Keratinocyte (primary cell): ENCODE measurements around the gene MRPL53. TPM values are rescaled to one million over a fixed set of nuclear protein-coding genes. Genes with fewer than 3 reads are reported as not detected.
A peak's percentile ranks its signal among the peaks of the same experiment; 100 is the strongest.

Source experiments
- DNase-seq: peaks from one replicate; pipeline ENCODE4 v3.0.0-alpha.2; 2011; ENCODE audit warnings: low read depth, missing footprints, low spot score
- FAIRE-seq: peaks from 2 replicates; lab custom pipeline; 2011; peaks lifted over from hg19 to GRCh38; lab: Jason Lieb, UNC
- H2AFZ ChIP-seq: 2 replicates; pipeline ENCODE4 v1.6.0; 2012; ENCODE audit warnings: low read length, control low read depth, inconsistent platforms; ENCODE audit not compliant: control insufficient read depth
- H3K27ac ChIP-seq: 2 replicates; pipeline ENCODE4 v1.5.1; 2011; ENCODE audit warnings: low read length; ENCODE audit not compliant: control insufficient read depth, insufficient read depth
- H3K27me3 ChIP-seq: 3 replicates; pipeline ENCODE4 v1.6.0; 2011; ENCODE audit warnings: low read length; ENCODE audit not compliant: control insufficient read depth, insufficient read depth; ENCODE audit errors: extremely low read depth
- H3K36me3 ChIP-seq, 2 experiments: 2 replicates in 1 of 2; 3 replicates in 1 of 2; pipeline ENCODE4 v1.5.1; 2011; ENCODE audit warnings: low read length in 2 of 2, mild to moderate bottlenecking in 1 of 2; ENCODE audit not compliant: control insufficient read depth in 2 of 2, insufficient read depth in 2 of 2; ENCODE audit errors: extremely low read depth in 1 of 2
- H3K4me1 ChIP-seq: 3 replicates; pipeline ENCODE4 v1.5.1; 2011; ENCODE audit warnings: low read length; ENCODE audit not compliant: control insufficient read depth, insufficient read depth; ENCODE audit errors: extremely low read depth
- H3K4me2 ChIP-seq: 3 replicates; pipeline ENCODE4 v1.6.0; 2011; ENCODE audit warnings: low read depth, low read length; ENCODE audit not compliant: control insufficient read depth, insufficient read depth; ENCODE audit errors: extremely low read depth
- H3K4me3 ChIP-seq, 3 experiments: fragments of 200-600 bp in 1 of 3; sonication (generic) in 1 of 3; 2 replicates in 2 of 3; 3 replicates in 1 of 3; pipeline ENCODE4 v1.5.1; 2011 to 2016; ENCODE audit warnings: low read length in 3 of 3, mild to moderate bottlenecking in 3 of 3, control low read depth in 2 of 3, inconsistent platforms in 1 of 3, low read depth in 1 of 3, mixed read lengths in 1 of 3, mixed run types in 1 of 3, moderate library complexity in 1 of 3; ENCODE audit not compliant: control insufficient read depth in 2 of 3, insufficient read depth in 2 of 3; ENCODE audit errors: extremely low read depth in 1 of 3
- H3K79me2 ChIP-seq: 2 replicates; pipeline ENCODE4 v1.6.0; 2012; ENCODE audit warnings: low read length; ENCODE audit not compliant: control insufficient read depth, insufficient read depth
- H3K9ac ChIP-seq: 3 replicates; pipeline ENCODE4 v1.6.0; 2011; ENCODE audit warnings: low read length; ENCODE audit not compliant: control insufficient read depth, insufficient read depth; ENCODE audit errors: extremely low read depth
- H3K9me1 ChIP-seq: 3 replicates; pipeline ENCODE4 v1.6.0; 2011; ENCODE audit warnings: low read length; ENCODE audit not compliant: control insufficient read depth, insufficient read depth; ENCODE audit errors: extremely low read depth
- H3K9me3 ChIP-seq: 2 replicates; pipeline ENCODE4 v1.5.1; 2012; ENCODE audit warnings: low read depth, low read length; ENCODE audit not compliant: control insufficient read depth
- H4K20me1 ChIP-seq: 3 replicates; pipeline ENCODE4 v1.6.0; 2011; ENCODE audit warnings: low read length; ENCODE audit not compliant: control insufficient read depth, insufficient read depth; ENCODE audit errors: extremely low read depth
- CTCF ChIP-seq, 3 experiments: IDR thresholded peaks in 1 of 3; conservative IDR thresholded peaks in 1 of 3; optimal IDR thresholded peaks in 1 of 3; 2 replicates in 2 of 3; 3 replicates in 1 of 3; pipeline versions ENCODE3 to v1.5.1; 2011; ENCODE audit warnings: low read length in 3 of 3, mild to moderate bottlenecking in 3 of 3, moderate library complexity in 2 of 3, control low read depth in 1 of 3, inconsistent platforms in 1 of 3; ENCODE audit not compliant: insufficient read depth in 2 of 3; ENCODE audit errors: extremely low read depth in 1 of 3
- EZH2 ChIP-seq: IDR thresholded peaks from one replicate; pipeline ENCODE4 v1.6.1; 2012; ENCODE audit warnings: inconsistent platforms, mild to moderate bottlenecking, low read length, moderate library complexity
- dilution Hi-C: fragments of 300-500 bp; cut with MboI; formaldehyde crosslinking; loops from one replicate; pipeline ENCODE4 v1.7.0; 2020; ENCODE audit warnings: low sequenced_read_pairs; ENCODE audit not compliant: extremely low pct_ligation_motif_present
- polyA plus RNA-seq, 5 experiments: library from polyadenylated mRNA; depleted of rRNA in 3 of 5; stranded (reverse) in 3 of 5; stranded (forward) in 1 of 5; unstranded in 1 of 5; fragments of >200 nt; gene quantifications; 1 replicate in 1 of 5; 2 replicates in 3 of 5; 3 replicates in 1 of 5; pipeline versions ENCODE4 v1.2.1 to v1.2.3, GENCODE V29; 2011 to 2012; ENCODE audit warnings: missing spikeins in 2 of 5, low read depth in 1 of 5, low replicate concordance in 1 of 5

MRPL53 gene
- polyA plus RNA-seq, 1 donor (not counting 4 experiments of a cell fraction or from before 2014, with no cell fraction given), result 31.0 TPM

GRCh38 chr2:74458132-74458937 is 14.1 kb downstream of the MRPL53 start, which contains the start of gene WBP1:
TSS of gene WBP1 (plus strand) at chr2:74458438. CDS start at chr2:74458603, 165 bp downstream.
- peaks cover 24% of the 10 kb centered on the region for H3K79me2 ChIP-seq
- H3K4me1 ChIP-seq, result peaks cover 21% of the 10 kb centered on the region
- no peaks in the 10 kb centered on the region for H3K9me1 ChIP-seq
- H2AFZ ChIP-seq, result peak within 1 kb of the TSS; percentile 58
- DNase-seq (peak; percentile 100), FAIRE-seq (peak; percentile 81)
- TF ChIP-seq CTCF (optimal IDR thresholded peaks at IDR 0.05 in 1 of 3, IDR thresholded peaks at IDR 0.05 in 1 of 3, conservative IDR thresholded peaks at IDR 0.05 in 1 of 3; ENCODE audit: extremely low read depth in 1 of 3, insufficient read depth in 2 of 3, low read length in 3 of 3), result no peak
- no peak for TF ChIP-seq EZH2
- no peaks in the 10 kb centered on the region for H4K20me1 ChIP-seq
- dilution Hi-C loops, result no loop called here
- H3K36me3 ChIP-seq, result peaks cover 12 to 23% of the 10 kb centered on the region in 2 experiments
- H3K27ac ChIP-seq, result peak within 1 kb of the TSS; percentile 96
- H3K4me3 ChIP-seq, result peak within 1 kb of the TSS; percentile 67 to 79 (median 79)
- H3K9me3 ChIP-seq, result no peaks in the 10 kb centered on the region
- H3K4me2 ChIP-seq, result peak within 1 kb of the TSS; percentile 84
- H3K9ac ChIP-seq, result peak within 1 kb of the TSS; percentile 95
- H3K27me3 ChIP-seq, result no peaks in the 10 kb centered on the region

DNA sequence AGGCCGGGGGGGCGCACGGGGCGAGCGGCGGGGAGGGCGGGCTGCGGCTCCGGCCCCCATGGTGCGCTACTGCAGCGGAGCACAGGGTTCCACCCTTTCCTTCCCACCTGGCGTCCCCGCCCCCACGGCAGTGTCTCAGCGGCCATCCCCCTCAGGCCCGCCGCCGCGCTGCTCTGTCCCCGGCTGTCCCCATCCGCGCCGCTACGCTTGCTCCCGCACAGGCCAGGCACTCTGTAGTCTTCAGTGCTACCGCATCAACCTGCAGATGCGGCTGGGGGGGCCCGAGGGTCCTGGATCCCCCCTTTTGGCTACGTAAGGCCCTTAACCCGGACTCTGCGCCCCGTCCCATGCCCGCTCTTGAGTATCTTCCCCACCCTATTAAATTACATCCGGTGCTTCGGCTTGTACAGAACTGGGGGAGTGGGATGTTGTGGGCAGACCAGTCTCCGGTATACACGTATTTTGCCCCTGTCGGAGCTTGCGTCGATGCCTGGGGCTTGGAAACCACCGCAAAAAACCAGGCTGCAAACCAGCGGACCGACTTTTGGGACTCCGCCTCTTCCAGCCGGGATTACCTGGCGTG is 14.8 kb downstream of the MRPL53 start:
- H2AFZ ChIP-seq, result peak overlapping the region; percentile 56
- peak overlapping the region; percentile 95 for H3K9ac ChIP-seq
- peak overlapping the region; percentile 47 to 79 (median 79) for H3K4me3 ChIP-seq
- no peaks in the 10 kb centered on the region for H3K9me3 ChIP-seq
- dilution Hi-C loops, result no loop called here
- TF ChIP-seq CTCF (optimal IDR thresholded peaks at IDR 0.05 in 1 of 3, IDR thresholded peaks at IDR 0.05 in 1 of 3, conservative IDR thresholded peaks at IDR 0.05 in 1 of 3; ENCODE audit: extremely low read depth in 1 of 3, insufficient read depth in 2 of 3, low read length in 3 of 3) (no peak), EZH2 (no peak)
- H3K4me2 ChIP-seq, result peak overlapping the region; percentile 84
- FAIRE-seq, result no peak
- H4K20me1 ChIP-seq, result no peaks in the 10 kb centered on the region
- peaks cover 21% of the 10 kb centered on the region for H3K4me1 ChIP-seq
- peaks cover 11 to 18% of the 10 kb centered on the region in 2 experiments for H3K36me3 ChIP-seq
- no peaks in the 10 kb centered on the region for H3K27me3 ChIP-seq
- DNase-seq, result no peak
- H3K27ac ChIP-seq, result peak overlapping the region; percentile 96
- H3K79me2 ChIP-seq, result peaks cover 20% of the 10 kb centered on the region
- H3K9me1 ChIP-seq, result no peaks in the 10 kb centered on the region
